WTC11 (cell line): ENCODE measurements around the gene UGP2. TPM values are rescaled to one million over a fixed set of nuclear protein-coding genes. Genes with fewer than 3 reads are reported as not detected.

Source experiments
- ATAC-seq: fragments of 200-7000 bp; cut with Tn5 transposase; 2 replicates; pipeline ENCODE4 v1.10.0; 2021; ENCODE audit warnings: mild to moderate bottlenecking, moderate library complexity
- CTCF ChIA-PET: fragments of 300-600 bp; sonication (Branson Sonifier 250); formaldehyde crosslinking; loops from one replicate; lab custom pipeline; 2021; ENCODE audit warnings: antibody characterized with exemption; lab: Charles Lee
- POLR2A ChIA-PET: fragments of 350-600 bp; sonication (Branson Sonifier 250); formaldehyde crosslinking; loops from one replicate; lab custom pipeline; 2021; ENCODE audit warnings: antibody characterized with exemption; lab: Charles Lee
- DNase-seq: peaks from one replicate; pipeline ENCODE4 v3.0.0; 2021; ENCODE audit warnings: low spot score
- H3K27ac Mint-ChIP-seq: 2 replicates; pipeline ENCODE4 v1.8.0; 2021; ENCODE audit warnings: mixed read lengths
- H3K27me3 Mint-ChIP-seq: 2 replicates; pipeline ENCODE4 v1.8.0; 2021; ENCODE audit warnings: low read depth, mild to moderate bottlenecking, moderate library complexity, mixed read lengths
- H3K36me3 Mint-ChIP-seq: 2 replicates; pipeline ENCODE4 v1.8.0; 2021; ENCODE audit warnings: mixed read lengths
- H3K4me1 Mint-ChIP-seq: 2 replicates; pipeline ENCODE4 v1.8.0; 2022; ENCODE audit warnings: mixed read lengths
- H3K4me3 Mint-ChIP-seq: 2 replicates; pipeline ENCODE4 v1.8.0; 2021; ENCODE audit warnings: mild to moderate bottlenecking, moderate library complexity, mixed read lengths
- H3K9me3 Mint-ChIP-seq: 2 replicates; pipeline ENCODE4 v1.8.0; 2021; ENCODE audit warnings: mixed read lengths
- ATF1 ChIP-seq: sonication (generic); formaldehyde crosslinking; IDR thresholded peaks from 2 replicates; pipeline ENCODE4 v1.8.1; 2023; ENCODE audit warnings: mild to moderate bottlenecking, moderate library complexity, missing genetic modification reagents
- CREB1 ChIP-seq: sonication (generic); formaldehyde crosslinking; IDR thresholded peaks from 2 replicates; pipeline ENCODE4 v1.8.0; 2023; ENCODE audit warnings: mild to moderate bottlenecking, missing genetic modification reagents
- E2F1 ChIP-seq: sonication (generic); formaldehyde crosslinking; IDR thresholded peaks from 2 replicates; pipeline ENCODE4 v1.8.0; 2022; ENCODE audit warnings: mild to moderate bottlenecking, missing genetic modification reagents
- ERG ChIP-seq: fragments of 250-450 bp; sonication (Bioruptor Pico); IDR thresholded peaks from 2 replicates; pipeline ENCODE4 v1.8.0; 2021; ENCODE audit warnings: mild to moderate bottlenecking
- FOXK1 ChIP-seq: sonication (generic); formaldehyde crosslinking; IDR thresholded peaks from 2 replicates; pipeline ENCODE4 v1.8.0; 2022; ENCODE audit warnings: mild to moderate bottlenecking, moderate library complexity, missing genetic modification reagents
- HMGXB4 ChIP-seq: sonication (generic); formaldehyde crosslinking; IDR thresholded peaks from 2 replicates; pipeline ENCODE4 v1.8.1; 2023; ENCODE audit warnings: mild to moderate bottlenecking, moderate library complexity, missing genetic modification reagents
- JAZF1 ChIP-seq: fragments of 250-450 bp; sonication (Bioruptor Pico); IDR thresholded peaks from 2 replicates; pipeline ENCODE4 v1.9.0; 2021; ENCODE audit warnings: moderate library complexity, mild to moderate bottlenecking, inconsistent platforms
- NFYB ChIP-seq: sonication (generic); formaldehyde crosslinking; conservative IDR thresholded peaks from 2 replicates; pipeline ENCODE4 v1.8.0; 2022; ENCODE audit warnings: low read depth, missing genetic modification reagents
- PRRX2 ChIP-seq: fragments of 250-450 bp; sonication (Bioruptor Pico); IDR thresholded peaks from 2 replicates; pipeline ENCODE4 v1.8.0; 2021; ENCODE audit warnings: mild to moderate bottlenecking
- RELA ChIP-seq: sonication (generic); formaldehyde crosslinking; IDR thresholded peaks from 2 replicates; pipeline ENCODE4 v1.8.1; 2022; ENCODE audit warnings: missing genetic modification reagents, mild to moderate bottlenecking, borderline replicate concordance
- RORB ChIP-seq: fragments of 250-450 bp; sonication (Bioruptor Pico); IDR thresholded peaks from 2 replicates; pipeline ENCODE4 v1.9.0; 2021; ENCODE audit warnings: mild to moderate bottlenecking
- TEAD1 ChIP-seq: sonication (generic); formaldehyde crosslinking; IDR thresholded peaks from 2 replicates; pipeline ENCODE4 v1.8.0; 2022; ENCODE audit warnings: mild to moderate bottlenecking, missing genetic modification reagents
- total RNA-seq: library from RNA; stranded (reverse); gene quantifications from 3 replicates; pipeline ENCODE4 v1.2.3, GENCODE V29; 2021
- TF ChIP-seq, protein P1 (sequence below): sonication (generic); formaldehyde crosslinking; IDR thresholded peaks from 2 replicates; pipeline ENCODE4 v1.8.0; 2023; ENCODE audit warnings: missing genetic modification reagents, mild to moderate bottlenecking, borderline replicate concordance
- TF ChIP-seq, protein P2 (sequence below): sonication (generic); formaldehyde crosslinking; IDR thresholded peaks from 2 replicates; pipeline ENCODE4 v1.8.0; 2022; ENCODE audit warnings: mild to moderate bottlenecking, missing genetic modification reagents
- TF ChIP-seq, protein P3 (sequence below): sonication (generic); formaldehyde crosslinking; IDR thresholded peaks from 2 replicates; pipeline ENCODE4 v1.8.0; 2023; ENCODE audit warnings: mild to moderate bottlenecking, missing genetic modification reagents
- TF ChIP-seq, protein P4 (sequence below): sonication (generic); formaldehyde crosslinking; IDR thresholded peaks from 2 replicates; pipeline ENCODE4 v1.8.1; 2022; ENCODE audit warnings: mild to moderate bottlenecking, moderate library complexity, missing genetic modification reagents

UGP2 gene
- total RNA-seq, 1 experiment from 2014 or later: 543 TPM

DNA sequence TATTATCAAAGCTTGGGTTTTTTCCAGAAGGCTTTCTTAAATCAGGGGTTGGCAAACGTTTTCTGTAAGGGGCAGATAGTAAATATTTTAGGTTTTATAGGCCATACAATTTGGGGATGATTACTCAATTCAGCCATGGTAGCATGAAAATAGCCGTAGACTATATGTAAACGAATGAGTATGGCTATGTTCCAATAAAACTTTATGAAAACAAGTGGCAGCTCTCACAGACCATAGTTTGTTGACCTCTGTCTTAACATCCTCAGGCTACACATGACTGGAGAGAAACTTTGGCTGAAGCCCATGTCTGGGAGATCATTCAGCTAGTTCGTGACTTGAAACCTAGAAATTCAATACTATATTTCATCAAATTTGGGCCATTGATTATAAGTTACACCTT, 30.2 kb downstream of the UGP2 start:
- Mint-ChIP-seq H3K4me1 (peaks cover 76% of the 10 kb centered on the region), H3K27me3 (no peaks in the 10 kb centered on the region), H3K9me3 (no peaks in the 10 kb centered on the region), H3K36me3 (peaks cover 86% of the 10 kb centered on the region), H3K4me3 (no peak overlapping the region), H3K27ac (0 out of 2 replicates have a peak overlapping the region, but pooled peaks have one; percentile 58)
- ATAC-seq: no peak
- DNase-seq: no peak
- ChIA-PET CTCF (interaction anchor here (1.2 kb wide), 1 partner anchor 173 kb away, joined by 4 read pairs; no protein-coding TSS in a partner anchor), POLR2A (interaction anchor here (1.0 kb wide), 2 partner anchors 31 to 174 kb away, joined by 3 to 4 read pairs; no protein-coding TSS in a partner anchor)
- TF ChIP-seq JAZF1 (CRISPR knock-in tag): no peak

DNA sequence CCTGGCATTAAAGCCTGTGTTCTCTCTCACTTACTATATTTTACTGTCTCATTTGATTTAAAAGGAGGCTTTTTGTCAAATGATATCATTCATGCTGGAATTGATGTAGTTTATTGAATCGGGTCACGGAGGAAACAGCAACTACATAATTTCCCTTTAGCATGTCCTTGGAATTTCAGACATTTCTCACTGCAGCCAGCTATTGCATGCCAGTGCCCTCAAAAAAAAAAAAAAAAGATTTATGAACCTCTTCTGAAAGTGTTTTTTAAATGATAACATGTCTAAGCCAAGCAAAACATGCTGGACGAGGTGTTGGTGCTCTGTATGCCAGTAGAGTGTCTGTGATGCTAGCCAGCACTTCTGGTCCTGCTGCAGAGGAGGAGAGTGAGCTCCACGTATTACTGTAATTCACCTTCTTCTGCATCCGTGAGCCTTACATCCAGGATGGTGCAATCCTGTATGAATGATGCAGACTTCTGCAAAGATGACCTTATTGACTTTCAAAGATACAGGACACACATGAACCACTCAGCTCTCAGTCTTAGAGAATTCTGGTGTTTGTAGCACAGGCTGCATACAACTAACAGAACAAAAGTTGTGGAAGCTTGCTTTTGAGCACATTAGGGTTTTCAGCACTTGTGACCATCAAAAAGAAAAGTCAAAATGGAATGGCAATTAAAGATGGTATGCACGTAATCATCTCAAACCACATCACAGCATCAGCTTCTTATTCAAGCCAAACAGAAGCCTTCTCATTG, 31.1 kb downstream of the UGP2 start:
- CTCF ChIA-PET: no interaction called here
- ATAC-seq (no peak), DNase-seq (no peak)
- Mint-ChIP-seq H3K4me1 (peaks cover 84% of the 10 kb centered on the region), H3K27ac (peak overlapping the region; percentile 25; the same call in 1 of the 2 replicates), H3K9me3 (no peaks in the 10 kb centered on the region), H3K36me3 (peaks cover 86% of the 10 kb centered on the region), H3K4me3 (no peak overlapping the region), H3K27me3 (no peaks in the 10 kb centered on the region)
- POLR2A ChIA-PET: interaction anchor here (0.7 kb wide), 1 partner anchor 45 kb away, joined by 3 read pairs; no protein-coding TSS in a partner anchor
- no peak for TF ChIP-seq TEAD1 (CRISPR knock-in tag)
- no peak for TF ChIP-seq HMGXB4
- TF ChIP-seq, protein P1, sequence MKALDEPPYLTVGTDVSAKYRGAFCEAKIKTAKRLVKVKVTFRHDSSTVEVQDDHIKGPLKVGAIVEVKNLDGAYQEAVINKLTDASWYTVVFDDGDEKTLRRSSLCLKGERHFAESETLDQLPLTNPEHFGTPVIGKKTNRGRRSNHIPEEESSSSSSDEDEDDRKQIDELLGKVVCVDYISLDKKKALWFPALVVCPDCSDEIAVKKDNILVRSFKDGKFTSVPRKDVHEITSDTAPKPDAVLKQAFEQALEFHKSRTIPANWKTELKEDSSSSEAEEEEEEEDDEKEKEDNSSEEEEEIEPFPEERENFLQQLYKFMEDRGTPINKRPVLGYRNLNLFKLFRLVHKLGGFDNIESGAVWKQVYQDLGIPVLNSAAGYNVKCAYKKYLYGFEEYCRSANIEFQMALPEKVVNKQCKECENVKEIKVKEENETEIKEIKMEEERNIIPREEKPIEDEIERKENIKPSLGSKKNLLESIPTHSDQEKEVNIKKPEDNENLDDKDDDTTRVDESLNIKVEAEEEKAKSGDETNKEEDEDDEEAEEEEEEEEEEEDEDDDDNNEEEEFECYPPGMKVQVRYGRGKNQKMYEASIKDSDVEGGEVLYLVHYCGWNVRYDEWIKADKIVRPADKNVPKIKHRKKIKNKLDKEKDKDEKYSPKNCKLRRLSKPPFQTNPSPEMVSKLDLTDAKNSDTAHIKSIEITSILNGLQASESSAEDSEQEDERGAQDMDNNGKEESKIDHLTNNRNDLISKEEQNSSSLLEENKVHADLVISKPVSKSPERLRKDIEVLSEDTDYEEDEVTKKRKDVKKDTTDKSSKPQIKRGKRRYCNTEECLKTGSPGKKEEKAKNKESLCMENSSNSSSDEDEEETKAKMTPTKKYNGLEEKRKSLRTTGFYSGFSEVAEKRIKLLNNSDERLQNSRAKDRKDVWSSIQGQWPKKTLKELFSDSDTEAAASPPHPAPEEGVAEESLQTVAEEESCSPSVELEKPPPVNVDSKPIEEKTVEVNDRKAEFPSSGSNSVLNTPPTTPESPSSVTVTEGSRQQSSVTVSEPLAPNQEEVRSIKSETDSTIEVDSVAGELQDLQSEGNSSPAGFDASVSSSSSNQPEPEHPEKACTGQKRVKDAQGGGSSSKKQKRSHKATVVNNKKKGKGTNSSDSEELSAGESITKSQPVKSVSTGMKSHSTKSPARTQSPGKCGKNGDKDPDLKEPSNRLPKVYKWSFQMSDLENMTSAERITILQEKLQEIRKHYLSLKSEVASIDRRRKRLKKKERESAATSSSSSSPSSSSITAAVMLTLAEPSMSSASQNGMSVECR: no peak
- TF ChIP-seq RORB (CRISPR knock-in tag): no peak
- no peak for TF ChIP-seq RELA (CRISPR knock-in tag)
- no peak for TF ChIP-seq FOXK1 (CRISPR knock-in tag)
- TF ChIP-seq, protein P2, sequence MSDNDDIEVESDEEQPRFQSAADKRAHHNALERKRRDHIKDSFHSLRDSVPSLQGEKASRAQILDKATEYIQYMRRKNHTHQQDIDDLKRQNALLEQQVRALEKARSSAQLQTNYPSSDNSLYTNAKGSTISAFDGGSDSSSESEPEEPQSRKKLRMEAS (CRISPR knock-in tag): 0 out of 2 replicates have a peak, but pooled peaks have one; percentile 7
- TF ChIP-seq E2F1 (CRISPR knock-in tag): no peak
- TF ChIP-seq, protein P3, sequence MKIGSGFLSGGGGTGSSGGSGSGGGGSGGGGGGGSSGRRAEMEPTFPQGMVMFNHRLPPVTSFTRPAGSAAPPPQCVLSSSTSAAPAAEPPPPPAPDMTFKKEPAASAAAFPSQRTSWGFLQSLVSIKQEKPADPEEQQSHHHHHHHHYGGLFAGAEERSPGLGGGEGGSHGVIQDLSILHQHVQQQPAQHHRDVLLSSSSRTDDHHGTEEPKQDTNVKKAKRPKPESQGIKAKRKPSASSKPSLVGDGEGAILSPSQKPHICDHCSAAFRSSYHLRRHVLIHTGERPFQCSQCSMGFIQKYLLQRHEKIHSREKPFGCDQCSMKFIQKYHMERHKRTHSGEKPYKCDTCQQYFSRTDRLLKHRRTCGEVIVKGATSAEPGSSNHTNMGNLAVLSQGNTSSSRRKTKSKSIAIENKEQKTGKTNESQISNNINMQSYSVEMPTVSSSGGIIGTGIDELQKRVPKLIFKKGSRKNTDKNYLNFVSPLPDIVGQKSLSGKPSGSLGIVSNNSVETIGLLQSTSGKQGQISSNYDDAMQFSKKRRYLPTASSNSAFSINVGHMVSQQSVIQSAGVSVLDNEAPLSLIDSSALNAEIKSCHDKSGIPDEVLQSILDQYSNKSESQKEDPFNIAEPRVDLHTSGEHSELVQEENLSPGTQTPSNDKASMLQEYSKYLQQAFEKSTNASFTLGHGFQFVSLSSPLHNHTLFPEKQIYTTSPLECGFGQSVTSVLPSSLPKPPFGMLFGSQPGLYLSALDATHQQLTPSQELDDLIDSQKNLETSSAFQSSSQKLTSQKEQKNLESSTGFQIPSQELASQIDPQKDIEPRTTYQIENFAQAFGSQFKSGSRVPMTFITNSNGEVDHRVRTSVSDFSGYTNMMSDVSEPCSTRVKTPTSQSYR (CRISPR knock-in tag): no peak
- TF ChIP-seq ATF1 (CRISPR knock-in tag): no peak
- no peak for TF ChIP-seq NFYB (CRISPR knock-in tag)
- TF ChIP-seq, protein P4, sequence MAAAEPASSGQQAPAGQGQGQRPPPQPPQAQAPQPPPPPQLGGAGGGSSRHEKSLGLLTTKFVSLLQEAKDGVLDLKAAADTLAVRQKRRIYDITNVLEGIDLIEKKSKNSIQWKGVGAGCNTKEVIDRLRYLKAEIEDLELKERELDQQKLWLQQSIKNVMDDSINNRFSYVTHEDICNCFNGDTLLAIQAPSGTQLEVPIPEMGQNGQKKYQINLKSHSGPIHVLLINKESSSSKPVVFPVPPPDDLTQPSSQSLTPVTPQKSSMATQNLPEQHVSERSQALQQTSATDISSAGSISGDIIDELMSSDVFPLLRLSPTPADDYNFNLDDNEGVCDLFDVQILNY (CRISPR knock-in tag): no peak
- no peak for TF ChIP-seq CREB1
- TF ChIP-seq PRRX2 (CRISPR knock-in tag): 0 out of 2 replicates have a peak, but pooled peaks have one; percentile 63
- TF ChIP-seq ERG (CRISPR knock-in tag): 0 out of 2 replicates have a peak, but pooled peaks have one; percentile 72
